GOT3 (cell line): ENCODE data around the gene NAT9.
A peak's percentile ranks its signal among the peaks of the same experiment; 100 is the strongest.

ENCODE experiments used
- DNase-seq: peaks from one replicate; lab custom pipeline; 2025; ENCODE audit warnings: mixed read lengths; lab: John Stamatoyannopoulos, UW

Gene NAT9

GRCh38 chr17:74744714-74745547, 31.2 kb downstream of the NAT9 start:
- peak; percentile 50 for DNase-seq

DNA sequence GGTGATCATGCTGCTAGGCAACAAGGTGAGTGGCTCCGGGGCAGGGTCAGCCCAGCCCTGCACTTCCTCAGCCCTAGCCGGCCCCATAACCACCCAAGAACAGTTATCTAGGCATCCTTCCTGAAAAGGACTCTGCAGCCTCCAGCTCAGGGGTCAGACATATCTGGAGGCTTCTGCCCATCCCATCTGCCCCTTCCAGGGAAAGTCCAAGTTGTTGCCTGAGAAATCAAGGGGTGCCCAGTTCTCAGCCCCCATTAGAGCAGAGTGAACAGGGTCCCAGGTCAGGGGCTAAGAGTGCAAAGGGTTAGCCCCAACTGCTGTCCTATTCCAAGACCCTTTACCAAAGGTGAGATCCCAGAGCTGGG, 31.8 kb downstream of the NAT9 start:
- no peak for DNase-seq

- DNase-seq: no peak
Observed at GRCh38 chr17:74743755-74744154, 32.4 kb downstream of the NAT9 start.

DNA sequence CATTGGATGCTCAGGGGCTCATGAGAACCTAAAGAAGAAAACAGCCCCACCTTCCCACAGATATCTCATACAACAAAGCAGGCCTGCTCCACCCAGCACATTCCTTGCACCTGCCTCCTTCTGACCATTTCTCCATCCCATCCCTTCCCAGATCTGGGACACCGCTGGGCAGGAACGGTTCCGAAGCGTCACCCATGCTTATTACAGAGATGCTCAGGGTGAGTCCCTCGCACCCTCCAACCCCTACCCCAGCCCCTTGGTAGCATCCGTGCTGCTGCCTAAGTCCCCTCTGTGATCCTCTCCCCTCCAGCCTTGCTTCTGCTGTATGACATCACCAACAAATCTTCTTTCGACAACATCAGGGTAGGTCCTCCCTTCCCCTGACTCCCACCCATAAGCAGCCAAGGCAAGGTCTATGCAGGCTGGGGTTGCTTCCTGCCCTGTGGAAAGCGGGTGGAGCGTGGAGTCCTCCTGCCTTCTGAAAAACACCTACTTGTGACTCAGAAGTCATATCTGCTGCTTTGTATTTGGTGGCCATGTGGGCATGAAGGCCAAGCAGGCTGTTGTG, 33.1 kb downstream of the NAT9 start:
- DNase-seq: no peak

DNA sequence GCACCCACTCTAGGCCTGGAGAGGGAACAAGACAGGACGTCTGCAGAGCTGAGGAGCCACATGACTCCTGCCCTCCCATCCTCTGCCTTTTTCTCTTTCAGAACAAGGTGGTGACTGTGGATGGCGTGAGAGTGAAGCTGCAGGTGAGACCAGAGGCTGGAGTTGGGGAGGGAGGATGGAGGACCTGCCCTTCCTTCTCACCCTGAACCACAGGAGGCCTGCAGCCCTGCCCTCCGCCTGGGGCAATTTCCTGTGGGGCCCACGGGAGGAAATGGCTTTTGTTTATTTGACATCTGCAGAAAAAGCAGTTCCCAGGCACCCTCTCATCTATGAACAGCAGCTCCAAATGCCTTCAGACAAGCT, 34.0 kb downstream of the NAT9 start:
- DNase-seq: no peak

- no peak for DNase-seq
Observed at GRCh38 chr17:74740641-74741387, 35.3 kb downstream of the NAT9 start.

DNA sequence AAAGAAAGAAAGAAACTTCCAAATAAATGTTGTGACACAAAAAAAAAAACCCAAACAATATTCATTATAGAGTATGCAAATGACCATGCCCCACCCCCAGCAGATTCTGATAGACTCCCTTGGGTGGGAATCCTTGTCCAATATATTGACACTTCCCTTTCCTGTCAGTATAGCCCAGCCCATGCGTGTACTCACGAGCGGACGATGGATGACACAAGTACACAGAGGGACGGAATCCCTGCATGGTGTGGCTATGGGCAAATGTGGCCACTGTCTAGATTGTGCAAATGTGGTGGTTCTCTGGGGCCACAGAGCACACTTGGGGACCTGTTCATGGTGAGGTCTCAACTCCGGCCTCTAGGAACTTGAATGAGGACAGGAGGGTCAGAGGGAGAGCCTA, 36.0 kb downstream of the NAT9 start:
- no peak for DNase-seq

- DNase-seq: no peak
Observed at GRCh38 chr17:74739227-74739831, 36.8 kb downstream of the NAT9 start.

DNA sequence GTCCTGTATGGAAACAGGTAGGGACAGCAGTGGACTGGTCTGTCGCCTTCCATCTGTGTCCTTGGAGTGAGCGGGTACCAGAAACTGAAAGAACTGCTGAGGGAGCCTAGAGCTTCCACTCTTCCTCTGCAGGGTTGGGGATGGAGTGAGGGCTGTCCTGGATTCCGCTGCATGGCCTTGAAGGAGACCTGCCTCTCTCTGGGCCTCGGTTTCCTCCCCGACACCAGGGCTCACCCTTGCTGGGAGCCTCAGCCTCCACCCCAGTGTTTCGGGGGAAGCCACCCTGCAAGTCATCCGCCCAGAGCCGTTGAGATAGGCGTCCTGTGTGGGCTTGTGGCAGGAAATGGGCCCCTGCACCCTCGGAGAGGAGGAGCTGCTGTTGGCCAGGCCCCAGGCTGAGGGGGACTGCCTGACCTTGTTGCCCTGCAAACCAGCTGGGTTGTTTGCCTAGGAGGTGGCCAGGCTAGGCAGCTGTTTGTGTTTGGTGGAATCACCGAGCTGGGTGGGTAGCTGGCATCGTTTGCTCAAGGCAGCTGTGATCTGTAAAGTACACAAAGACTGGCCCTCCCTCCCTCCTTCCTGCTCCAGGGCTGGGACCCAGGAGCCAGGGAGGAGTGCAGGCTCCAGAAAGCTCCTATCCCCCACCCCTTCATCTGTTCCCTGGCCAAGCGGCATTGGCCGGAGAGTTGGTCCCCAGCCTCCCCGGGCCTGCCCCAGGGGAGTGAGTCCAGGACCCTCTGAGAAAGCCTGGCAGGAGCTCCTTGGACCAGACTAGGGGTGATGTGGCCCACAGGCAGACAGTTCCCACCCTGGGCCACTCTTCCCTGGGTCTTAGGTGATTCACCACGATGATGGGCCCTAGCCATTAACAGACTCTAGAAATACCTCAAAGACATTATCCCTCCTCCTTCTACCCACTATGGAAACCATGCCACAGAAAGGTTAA, 37.8 kb downstream of the NAT9 start:
- DNase-seq: no peak

GRCh38 chr17:74737299-74738050, 38.7 kb downstream of the NAT9 start:
- DNase-seq: no peak

GRCh38 chr17:74736513-74737298, 39.4 kb downstream of the NAT9 start, which contains the start of gene RAB37:
Gene RAB37 (plus strand): TSS chr17:74737256. CDS start chr17:74737273, 17 bp downstream.
- no peak for DNase-seq

DNA sequence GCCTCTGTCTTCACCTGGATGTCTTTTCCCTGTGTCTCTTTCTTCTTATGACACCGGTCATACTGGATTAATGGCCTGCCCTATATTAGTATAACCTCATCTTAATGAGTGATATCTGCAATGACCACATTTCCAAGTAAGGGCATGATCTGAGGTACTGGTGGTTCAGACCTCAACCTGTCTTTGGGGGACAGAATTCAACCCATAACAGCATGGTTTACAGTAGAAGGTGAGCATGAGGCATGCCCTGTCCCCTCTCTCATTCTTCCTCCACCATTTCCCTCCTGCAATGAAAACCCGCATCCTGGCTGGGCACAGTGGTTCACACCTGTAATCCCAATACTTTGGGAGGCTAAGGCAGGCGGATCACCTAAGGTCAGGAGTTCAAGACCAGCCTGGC, 41.9 kb downstream of the NAT9 start:
- DNase-seq: no peak

GRCh38 chr17:74733365-74734122, 42.6 kb downstream of the NAT9 start:
- no peak for DNase-seq

DNA sequence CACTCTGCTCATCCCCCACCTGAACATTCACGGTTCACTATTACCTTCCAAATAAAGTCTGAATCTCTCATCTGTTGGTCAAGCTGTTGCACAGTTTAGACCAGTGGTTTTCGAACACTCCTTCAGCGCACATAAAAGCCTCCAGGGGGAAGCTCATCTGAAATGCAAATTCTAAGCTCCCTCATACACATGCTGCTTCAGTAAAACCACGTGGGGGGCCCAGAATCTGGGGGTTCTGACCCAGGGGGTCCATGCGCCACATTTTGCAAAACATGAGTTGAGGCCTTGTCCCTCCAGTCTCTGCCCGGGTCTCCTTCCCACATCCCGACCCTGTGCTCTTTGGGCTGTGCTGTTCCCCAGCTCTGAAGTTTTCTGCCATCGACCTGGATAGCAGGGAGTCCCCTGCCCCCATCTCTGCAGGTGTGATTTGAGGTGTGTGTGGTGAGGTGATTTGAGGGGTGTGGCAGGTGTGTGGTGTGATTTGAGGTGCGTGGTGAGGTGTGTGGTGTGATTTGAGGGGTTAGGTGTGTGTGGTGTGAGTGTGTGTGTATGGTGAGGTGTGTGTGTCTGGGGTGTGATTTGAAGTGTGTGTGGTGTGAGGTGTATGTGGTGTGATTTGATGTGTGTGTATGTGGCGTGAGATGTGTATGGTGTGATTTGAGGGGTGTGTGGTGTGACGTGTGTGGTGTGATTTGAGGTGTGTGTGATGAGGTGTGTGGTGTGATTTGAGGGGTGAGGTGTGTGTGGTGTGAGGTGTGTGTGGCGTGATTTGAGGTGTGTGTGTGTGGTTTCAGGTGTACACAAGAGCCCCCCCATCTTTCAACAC, 43.9 kb downstream of the NAT9 start:
- DNase-seq: no peak

GRCh38 chr17:74731347-74731605, 44.9 kb downstream of the NAT9 start:
- DNase-seq: no peak

GRCh38 chr17:74730491-74731346, 45.4 kb downstream of the NAT9 start:
- no peak for DNase-seq

DNA sequence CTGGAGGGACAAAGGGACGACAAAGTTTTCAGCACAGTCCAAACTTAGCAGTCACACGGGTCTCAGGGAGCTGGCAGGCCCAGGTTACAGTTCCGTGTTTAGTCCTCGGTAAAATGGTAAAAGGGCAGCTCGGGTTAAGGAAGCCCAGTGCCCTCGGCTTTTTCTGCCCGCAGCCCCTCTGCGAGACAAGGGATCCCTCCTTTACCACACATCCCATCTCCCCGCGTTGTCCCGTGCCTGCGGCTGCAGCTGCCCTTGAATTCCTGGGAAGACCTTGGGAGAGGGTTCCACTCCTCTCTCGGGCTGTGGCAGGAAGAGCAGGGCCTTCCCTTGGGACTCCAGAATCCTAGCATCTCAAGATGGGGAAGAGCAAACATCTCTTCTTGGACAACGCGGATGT, 46.3 kb downstream of the NAT9 start:
- DNase-seq: no peak

DNA sequence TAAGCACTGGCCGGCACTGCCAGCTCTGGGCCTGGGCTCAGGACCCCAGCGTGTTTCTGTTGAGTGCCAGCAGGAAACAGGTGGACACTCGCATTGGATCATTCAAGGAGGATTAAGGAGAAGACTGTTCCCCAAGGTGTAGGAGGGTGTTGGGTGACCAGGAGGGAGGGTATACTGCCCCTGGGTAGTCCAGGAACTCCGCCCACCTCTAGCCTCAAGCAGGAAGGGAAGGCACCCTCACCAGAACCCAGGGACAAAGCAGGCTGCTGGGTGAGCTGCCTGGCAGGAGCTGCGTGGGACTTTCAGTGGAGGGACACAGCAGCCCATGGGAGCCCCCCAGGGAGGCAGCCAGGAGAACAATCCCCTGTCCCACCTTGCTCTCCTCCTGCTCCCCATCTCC, 46.8 kb downstream of the NAT9 start:
- no peak for DNase-seq
